Ovary (tissue), 9 donors: Measurements from ENCODE around the gene GPATCH2. TPM values are rescaled to one million over a fixed set of nuclear protein-coding genes. Genes with fewer than 3 reads are reported as not detected.

Source experiments
- DNase-seq, 5 donors: peaks; one replicate each; pipeline ENCODE4 v3.0.0-alpha.2; 2019 to 2020
- H3K27ac ChIP-seq, 2 donors: fragments of 200-600 bp; one replicate each; pipeline versions ENCODE4 v1.5.1 to v1.8.0; 2019 to 2022
- H3K27me3 ChIP-seq: fragments of 200-600 bp; one replicate; pipeline ENCODE4 v1.8.0; 2022
- H3K36me3 ChIP-seq: fragments of 200-600 bp; sonication (generic); one replicate; pipeline ENCODE4 v1.5.1; 2019
- H3K4me1 ChIP-seq: one replicate; pipeline ENCODE4 v1.8.1; 2013; ENCODE audit warnings: mild to moderate bottlenecking, moderate library complexity; ENCODE audit not compliant: insufficient read depth
- H3K4me3 ChIP-seq: fragments of 200-600 bp; sonication (generic); one replicate; pipeline ENCODE4 v1.5.1; 2017
- H3K9me3 ChIP-seq, 2 donors: fragments of 200-600 bp in 1 of 2; sonication (generic) in 1 of 2; one replicate each; pipeline versions ENCODE4 v1.5.1 to v1.8.1; 2013 to 2019; ENCODE audit warnings: mild to moderate bottlenecking in 1 of 2, moderate library complexity in 1 of 2
- EP300 ChIP-seq: sonication (generic); formaldehyde crosslinking; IDR thresholded peaks from one replicate; pipeline ENCODE4 v1.6.1; 2017; ENCODE audit warnings: antibody characterized with exemption
- POLR2A ChIP-seq: fragments of 450-650 bp; IDR thresholded peaks from one replicate; pipeline ENCODE4 v1.6.1; 2017; ENCODE audit warnings: antibody characterized with exemption, mild to moderate bottlenecking, moderate library complexity
- WGBS, 3 donors: extraction: QIAGEN DNeasy Blood & Tissue Kit in 1 of 3; methylation state at CpG; one replicate each; pipeline versions ENCODE4 v1.1.5 to v1.1.7; 2013 to 2017; 5-methylcytosine and 5-hydroxymethylcytosine counted together
- intact Hi-C, 4 donors: fragments of 100-400 bp; cut with DNase I; formaldehyde crosslinking; loops; one replicate each; pipeline versions ENCODE4 v1.11.0 to v1.15.1; 2022 to 2023
- polyA plus RNA-seq, 2 donors: library from polyadenylated mRNA; stranded (reverse); fragments of 200-250 nt in 1 of 2; fragments of 350-450 nt in 1 of 2; fragmentation: Illumina TruSeq in 1 of 2; extraction: RNeasy Lipid Tissue Mini Kit (QIAGEN cat#74804) in 1 of 2; gene quantifications; one replicate each; pipeline ENCODE4 v1.2.3, GENCODE V29; 2013 to 2014
- total RNA-seq, 7 donors: library from RNA; depleted of rRNA in 2 of 7; stranded (reverse); fragments of >200 nt in 2 of 7; fragmentation: NEBNext Ultra II Directional in 3 of 7; extraction: Animal tissue kit (Norgen Biotek cat#: 25700) in 3 of 7; gene quantifications; one replicate each; pipeline versions ENCODE4 v1.1.0 to v1.2.4, GENCODE V29; 2016 to 2023
- TF ChIP-seq, protein P1 (sequence below), 3 donors: fragments of 450-650 bp in 2 of 3; fragments of 200-600 bp in 1 of 3; IDR thresholded peaks; one replicate each; pipeline versions ENCODE4 v1.5.1 to v1.8.0; 2016 to 2022; ENCODE audit warnings: antibody characterized with exemption in 3 of 3, mild to moderate bottlenecking in 1 of 3
- donor health status: DM: no; HTN: no; CAD: no; lungs with moderate emphysema.
- donor health status: DM: no; HTN: no; CAD: no.
- donor health status: Bipolar disorder and iron deficiency.
- donor health status: DM: yes; HTN: yes; CAD: no.
- donor health status: DM: no; HTN: no; CAD: no.
- donor health status: DM: yes; HTN: yes; CAD: no.

Gene GPATCH2
- total and polyA plus RNA-seq, 9 donors = 3.7 to 16.5 (median 10.4) TPM

DNA sequence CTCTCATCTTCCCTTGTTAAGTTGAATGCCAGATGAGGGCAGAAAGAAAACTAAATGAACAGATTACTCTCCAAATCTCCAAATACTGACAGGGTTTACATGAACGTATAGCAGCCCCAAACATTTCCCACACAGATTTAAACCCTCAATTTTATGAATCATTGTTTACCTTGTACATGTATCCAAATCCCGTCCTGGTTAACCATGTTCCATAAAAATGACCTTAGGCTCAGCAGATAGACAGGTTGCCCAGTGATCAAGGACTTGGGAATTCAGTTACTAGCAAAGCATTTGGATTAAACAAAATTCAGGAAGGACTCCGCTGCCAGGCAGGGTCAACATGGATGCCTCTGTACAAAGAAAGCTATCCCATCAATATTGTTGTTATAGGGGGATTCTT lies 213.5 kb downstream of the GPATCH2 start:
- WGBS, 3 donors = 92 to 95% (median 93%) methylated on average over 3 of the region's 3 CpGs
- H3K36me3 ChIP-seq = no peaks in the 10 kb centered on the region
- H3K9me3 ChIP-seq = no peaks in the 10 kb centered on the region
- H3K27me3 ChIP-seq = no peaks in the 10 kb centered on the region
- DNase-seq = no peak
- H3K27ac ChIP-seq = no peak overlapping the region
- H3K4me3 ChIP-seq = no peak overlapping the region
- intact Hi-C loops = no loop called here
- peaks cover 4% of the 10 kb centered on the region for H3K4me1 ChIP-seq
- no peak for TF ChIP-seq EP300
- TF ChIP-seq POLR2A = no peak
- TF ChIP-seq, protein P1, sequence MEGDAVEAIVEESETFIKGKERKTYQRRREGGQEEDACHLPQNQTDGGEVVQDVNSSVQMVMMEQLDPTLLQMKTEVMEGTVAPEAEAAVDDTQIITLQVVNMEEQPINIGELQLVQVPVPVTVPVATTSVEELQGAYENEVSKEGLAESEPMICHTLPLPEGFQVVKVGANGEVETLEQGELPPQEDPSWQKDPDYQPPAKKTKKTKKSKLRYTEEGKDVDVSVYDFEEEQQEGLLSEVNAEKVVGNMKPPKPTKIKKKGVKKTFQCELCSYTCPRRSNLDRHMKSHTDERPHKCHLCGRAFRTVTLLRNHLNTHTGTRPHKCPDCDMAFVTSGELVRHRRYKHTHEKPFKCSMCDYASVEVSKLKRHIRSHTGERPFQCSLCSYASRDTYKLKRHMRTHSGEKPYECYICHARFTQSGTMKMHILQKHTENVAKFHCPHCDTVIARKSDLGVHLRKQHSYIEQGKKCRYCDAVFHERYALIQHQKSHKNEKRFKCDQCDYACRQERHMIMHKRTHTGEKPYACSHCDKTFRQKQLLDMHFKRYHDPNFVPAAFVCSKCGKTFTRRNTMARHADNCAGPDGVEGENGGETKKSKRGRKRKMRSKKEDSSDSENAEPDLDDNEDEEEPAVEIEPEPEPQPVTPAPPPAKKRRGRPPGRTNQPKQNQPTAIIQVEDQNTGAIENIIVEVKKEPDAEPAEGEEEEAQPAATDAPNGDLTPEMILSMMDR (IDR thresholded peaks at IDR 0.05) = no peak

DNA sequence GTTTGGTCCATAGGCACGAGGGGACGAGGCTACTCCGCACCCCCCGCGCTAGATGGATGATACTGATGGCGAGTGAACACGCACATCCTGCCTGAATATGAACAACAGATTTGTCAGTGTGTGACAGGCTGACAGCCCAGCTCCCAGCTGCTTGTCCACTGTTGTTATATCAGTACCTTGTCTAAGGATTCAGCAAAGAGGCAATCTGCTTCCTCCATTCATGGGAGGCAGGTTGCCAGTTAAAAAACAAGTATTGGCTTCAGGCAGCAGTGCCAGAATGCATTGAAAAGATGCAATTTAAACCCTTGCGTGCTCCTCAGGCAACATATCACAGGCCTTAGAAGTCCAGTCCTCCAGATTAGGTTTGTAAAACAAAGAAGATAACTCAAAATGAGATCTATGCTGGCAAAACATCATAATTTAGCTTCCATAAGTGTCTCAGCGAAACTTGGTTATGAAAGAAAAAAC lies 223.3 kb downstream of the GPATCH2 start:
- WGBS, 3 donors = 31 to 52% (median 31%) methylated on average over 9 of the region's 9 CpGs
- H3K9me3 ChIP-seq = no peaks in the 10 kb centered on the region
- TF ChIP-seq EP300 = no peak
- no peak for TF ChIP-seq POLR2A
- TF ChIP-seq, protein P1 (IDR thresholded peaks at IDR 0.05) = no peak
- H3K4me1 ChIP-seq = no peaks in the 10 kb centered on the region
- no peaks in the 10 kb centered on the region for H3K27me3 ChIP-seq
- DNase-seq = no peak
- intact Hi-C loops = no loop called here
- no peak overlapping the region for H3K4me3 ChIP-seq
- H3K36me3 ChIP-seq = no peaks in the 10 kb centered on the region
- peak overlapping the region in 1 of 2 donors; percentile 13 for H3K27ac ChIP-seq

DNA sequence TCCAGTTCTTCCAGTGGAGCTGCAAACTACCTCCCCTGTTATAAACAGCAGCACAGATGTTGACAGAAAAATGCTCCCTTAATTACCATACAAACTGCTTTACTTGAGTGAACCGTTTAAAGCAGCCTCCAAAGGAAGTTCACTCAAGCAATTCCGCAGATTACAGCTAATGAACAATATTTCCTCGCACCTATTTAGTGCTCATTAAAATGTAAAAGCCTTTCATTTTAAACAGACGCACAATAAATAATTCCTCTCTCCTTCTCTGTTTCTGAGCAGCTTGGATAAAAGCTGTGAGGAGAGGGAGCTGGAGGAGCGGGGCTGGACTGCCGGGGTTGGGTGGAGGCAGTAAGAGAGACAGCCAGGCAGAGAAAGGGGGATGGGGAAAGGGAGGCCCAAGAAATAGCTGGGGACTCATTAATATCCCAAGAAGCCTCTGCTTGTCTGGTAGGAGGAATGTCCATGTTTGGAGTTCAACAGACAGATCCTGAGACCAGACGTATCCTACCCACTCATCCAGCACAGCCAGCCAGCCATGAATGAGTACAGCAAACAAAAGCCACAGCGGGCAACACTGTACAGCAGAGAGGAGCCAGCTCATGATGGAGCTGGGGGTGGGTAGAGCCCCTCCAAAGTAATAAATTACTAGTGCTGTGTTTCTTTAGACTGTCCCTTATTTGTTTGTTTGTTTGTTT lies 227.7 kb downstream of the GPATCH2 start:
- intact Hi-C loops = no loop called here
- Histone ChIP-seq H3K27ac (no peak overlapping the region), H3K27me3 (no peaks in the 10 kb centered on the region), H3K36me3 (no peaks in the 10 kb centered on the region), H3K4me3 (no peak overlapping the region), H3K4me1 (no peaks in the 10 kb centered on the region), H3K9me3 (no peaks in the 10 kb centered on the region)
- WGBS, 3 donors = 61 to 76% (median 73%) methylated on average over 8 of the region's 8 CpGs
- DNase-seq = no peak
- TF ChIP-seq POLR2A (no peak), EP300 (no peak)
- TF ChIP-seq, protein P1 (IDR thresholded peaks at IDR 0.05) = no peak

DNA sequence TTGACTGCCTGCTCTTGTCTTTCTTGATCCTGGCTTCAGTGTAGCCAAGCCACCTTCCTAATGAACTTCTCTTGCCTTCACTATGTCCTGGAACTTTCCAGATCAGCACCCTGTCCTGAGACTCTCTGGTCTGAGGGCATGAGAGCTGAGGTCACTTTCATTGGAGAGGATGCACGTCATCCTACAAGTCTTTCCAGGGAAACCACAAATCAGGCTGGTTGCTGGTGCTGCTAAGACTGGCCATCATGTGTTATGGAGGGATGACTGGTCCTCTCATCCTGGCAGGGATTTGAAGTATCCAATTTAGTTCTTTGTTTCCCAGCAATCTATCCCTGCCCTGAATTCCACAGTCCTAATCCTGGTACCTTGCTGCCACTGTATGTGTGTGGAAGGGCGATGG lies 228.6 kb downstream of the GPATCH2 start:
- no peaks in the 10 kb centered on the region for H3K9me3 ChIP-seq
- no peaks in the 10 kb centered on the region for H3K36me3 ChIP-seq
- no peak for TF ChIP-seq POLR2A
- H3K27me3 ChIP-seq = no peaks in the 10 kb centered on the region
- 82 to 94% (median 91%) methylated on average over 2 of the region's 2 CpGs for WGBS, 3 donors
- intact Hi-C loops = no loop called here
- H3K4me1 ChIP-seq = no peaks in the 10 kb centered on the region
- H3K4me3 ChIP-seq = no peak overlapping the region
- no peak overlapping the region for H3K27ac ChIP-seq
- no peak for DNase-seq

DNA sequence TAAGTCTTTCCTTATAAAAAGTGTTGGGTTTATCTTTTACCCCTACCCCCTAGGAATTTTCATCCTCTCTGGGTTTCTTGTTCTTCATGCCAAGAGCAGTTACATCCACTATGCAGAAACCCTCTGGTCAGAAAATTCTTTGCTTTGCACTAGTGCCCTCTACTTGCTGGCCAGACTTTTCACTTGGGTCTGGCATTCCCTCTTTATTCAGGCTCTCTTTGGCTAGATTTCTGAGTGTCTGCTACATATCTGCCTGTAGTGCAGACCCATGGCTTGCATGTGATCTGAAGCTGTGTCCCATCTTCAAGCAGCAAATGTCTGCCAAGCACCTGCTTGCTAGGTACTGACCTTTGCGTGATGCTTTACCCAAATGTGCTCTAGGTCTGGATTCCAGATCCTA lies 237.0 kb downstream of the GPATCH2 start:
- Histone ChIP-seq H3K4me1 (no peaks in the 10 kb centered on the region), H3K9me3 (no peaks in the 10 kb centered on the region), H3K27ac (no peak overlapping the region), H3K36me3 (no peaks in the 10 kb centered on the region), H3K4me3 (no peak overlapping the region), H3K27me3 (no peaks in the 10 kb centered on the region)
- WGBS, 3 donors = 86 to 100% (median 87%) methylated on average over 1 of the region's 1 CpG
- TF ChIP-seq EP300 = no peak
- no peak for DNase-seq
- intact Hi-C loops = no loop called here
